HUES48 (cell line): ENCODE data around the gene SLC22A31.
A peak's percentile ranks its signal among the peaks of the same experiment; 100 is the strongest.

ENCODE experiments used
- H3K27ac ChIP-seq: one replicate; pipeline ENCODE4 v1.7.0; 2013; ENCODE audit warnings: low read depth, low read length, inconsistent platforms
- H3K27me3 ChIP-seq: 2 replicates; pipeline ENCODE4 v1.6.1; 2013; ENCODE audit warnings: mild to moderate bottlenecking, low read length; ENCODE audit not compliant: control insufficient read depth, insufficient read depth
- H3K36me3 ChIP-seq: 2 replicates; pipeline ENCODE4 v1.6.1; 2013; ENCODE audit warnings: low read length; ENCODE audit not compliant: control insufficient read depth, insufficient read depth
- H3K4me1 ChIP-seq: 2 replicates; pipeline ENCODE4 v1.6.1; 2013; ENCODE audit warnings: mild to moderate bottlenecking, low read length; ENCODE audit not compliant: control insufficient read depth, insufficient read depth
- H3K4me3 ChIP-seq: 2 replicates; pipeline ENCODE4 v1.5.1; 2013; ENCODE audit warnings: mild to moderate bottlenecking, low read depth, low read length
- H3K9ac ChIP-seq: 2 replicates; pipeline ENCODE4 v1.6.1; 2013; ENCODE audit warnings: mild to moderate bottlenecking, low read depth, low read length, moderate library complexity
- H3K9me3 ChIP-seq: 2 replicates; pipeline ENCODE4 v1.6.1; 2013; ENCODE audit warnings: low read length; ENCODE audit not compliant: control insufficient read depth, insufficient read depth

SLC22A31 gene

GRCh38 chr16:89216315-89217137 lies 16.2 kb upstream of the SLC22A31 start:
- peaks cover 4% of the 10 kb centered on the region; the same call in 1 of the 2 replicates for H3K4me1 ChIP-seq
- H3K27me3 ChIP-seq: no peaks in the 10 kb centered on the region
- H3K36me3 ChIP-seq: peaks cover 7% of the 10 kb centered on the region
- H3K4me3 ChIP-seq: peak overlapping the region; percentile 98
- H3K9ac ChIP-seq: peak overlapping the region; percentile 94
- H3K9me3 ChIP-seq: no peaks in the 10 kb centered on the region
- H3K27ac ChIP-seq: peak overlapping the region; percentile 92

GRCh38 chr16:89210904-89211515 lies 10.7 kb upstream of the SLC22A31 start:
- Histone ChIP-seq H3K36me3 (no peaks in the 10 kb centered on the region), H3K27me3 (no peaks in the 10 kb centered on the region), H3K9me3 (no peaks in the 10 kb centered on the region), H3K4me3 (no peak overlapping the region), H3K4me1 (no peaks in the 10 kb centered on the region), H3K27ac (no peak overlapping the region), H3K9ac (no peak overlapping the region)

- H3K36me3 ChIP-seq: no peaks in the 10 kb centered on the region
- no peak overlapping the region for H3K9ac ChIP-seq
- no peaks in the 10 kb centered on the region for H3K9me3 ChIP-seq
- H3K4me3 ChIP-seq: no peak overlapping the region
- H3K27me3 ChIP-seq: no peaks in the 10 kb centered on the region
- no peaks in the 10 kb centered on the region for H3K4me1 ChIP-seq
- H3K27ac ChIP-seq: no peak overlapping the region
Measured at GRCh38 chr16:89210165-89210903, 10.0 kb upstream of the SLC22A31 start.

- no peak overlapping the region for H3K9ac ChIP-seq
Measured at GRCh38 chr16:89209522-89210044, 9.2 kb upstream of the SLC22A31 start.

GRCh38 chr16:89207993-89208392 lies 7.7 kb upstream of the SLC22A31 start:
- Histone ChIP-seq H3K27me3 (peaks cover 15% of the 10 kb centered on the region), H3K36me3 (no peaks in the 10 kb centered on the region), H3K4me3 (no peak overlapping the region), H3K4me1 (no peaks in the 10 kb centered on the region), H3K9ac (no peak overlapping the region), H3K9me3 (no peaks in the 10 kb centered on the region), H3K27ac (no peak overlapping the region)

More at GRCh38 chr16:89209522-89210044, 9.2 kb upstream of the SLC22A31 start:
- no peak overlapping the region for H3K4me3 ChIP-seq
- H3K36me3 ChIP-seq: no peaks in the 10 kb centered on the region
- no peaks in the 10 kb centered on the region for H3K9me3 ChIP-seq
- no peaks in the 10 kb centered on the region for H3K4me1 ChIP-seq
- no peak overlapping the region for H3K27ac ChIP-seq
- no peaks in the 10 kb centered on the region for H3K27me3 ChIP-seq

- Histone ChIP-seq H3K4me1 (peaks cover 9% of the 10 kb centered on the region; the same call in 1 of the 2 replicates), H3K9ac (no peak overlapping the region), H3K9me3 (no peaks in the 10 kb centered on the region), H3K4me3 (peak overlapping the region; percentile 54), H3K27ac (no peak overlapping the region), H3K27me3 (peaks cover 44% of the 10 kb centered on the region), H3K36me3 (no peaks in the 10 kb centered on the region)
Measured at GRCh38 chr16:89202422-89203215, 2.3 kb upstream of the SLC22A31 start.

GRCh38 chr16:89201439-89202377 lies 1.4 kb upstream of the SLC22A31 start:
- peak overlapping the region; percentile 61 for H3K4me3 ChIP-seq

GRCh38 chr16:89200850-89201411 lies 594 bp upstream of the SLC22A31 start:
- Histone ChIP-seq H3K9me3 (no peaks in the 10 kb centered on the region), H3K27ac (no peak overlapping the region), H3K9ac (no peak overlapping the region), H3K27me3 (peaks cover 44% of the 10 kb centered on the region), H3K36me3 (no peaks in the 10 kb centered on the region), H3K4me3 (peak overlapping the region; percentile 61), H3K4me1 (peaks cover 9% of the 10 kb centered on the region; the same call in 1 of the 2 replicates)

More at GRCh38 chr16:89201439-89202377, 1.4 kb upstream of the SLC22A31 start:
- no peaks in the 10 kb centered on the region for H3K9me3 ChIP-seq
- no peak overlapping the region for H3K9ac ChIP-seq
- H3K27me3 ChIP-seq: peaks cover 44% of the 10 kb centered on the region
- no peaks in the 10 kb centered on the region for H3K36me3 ChIP-seq
- H3K27ac ChIP-seq: no peak overlapping the region
- peaks cover 9% of the 10 kb centered on the region; the same call in 1 of the 2 replicates for H3K4me1 ChIP-seq

- no peak overlapping the region for H3K27ac ChIP-seq
- no peaks in the 10 kb centered on the region for H3K9me3 ChIP-seq
- H3K36me3 ChIP-seq: no peaks in the 10 kb centered on the region
- peaks cover 43% of the 10 kb centered on the region for H3K27me3 ChIP-seq
- peak overlapping the region; percentile 61; the same call in 1 of the 2 replicates for H3K4me3 ChIP-seq
- peaks cover 9% of the 10 kb centered on the region; the same call in 1 of the 2 replicates for H3K4me1 ChIP-seq
- no peak overlapping the region for H3K9ac ChIP-seq
Measured at GRCh38 chr16:89199241-89200123, 855 bp downstream of the SLC22A31 start.
